Measurements from ENCODE around the gene BMI1.
"Not testable (repeated sequence)": the region's sequence is repeated elsewhere in the genome, so short reads cannot be mapped to it uniquely, and the experiment has no call there.

DNA sequence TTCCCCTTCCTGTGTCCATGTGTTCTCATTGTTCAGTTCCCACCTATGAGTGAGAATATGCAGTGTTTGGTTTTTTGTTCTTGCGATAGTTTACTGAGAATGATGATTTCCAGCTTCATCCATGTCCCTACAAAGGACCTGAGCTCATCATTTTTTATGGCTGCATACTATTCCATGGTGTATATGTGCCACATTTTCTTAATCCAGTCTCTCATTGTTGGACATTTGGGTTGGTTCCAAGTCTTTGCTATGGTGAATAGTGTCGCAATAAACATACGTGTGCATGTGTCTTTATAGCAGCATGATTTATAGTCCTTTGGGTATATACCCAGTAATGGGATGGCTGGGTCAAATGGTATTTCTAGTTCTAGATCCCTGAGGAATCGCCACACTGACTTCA is 36.9 kb downstream of the BMI1 start:
- not testable (repeated sequence) for TF ChIP-seq CTCF (IDR thresholded peaks at IDR 0.05; ENCODE audit: low read length); EZH2 (optimal IDR thresholded peaks at IDR 0.05; ENCODE audit: low read depth, low read length)

All from MM.1S (cell line).